Activated T-cell treated with anti-CD3 and anti-CD28 coated beads, Interleukin-2, amount 50 U/mL, for 24 hours (primary cell): Measurements from ENCODE around the gene ACAD8.
"Not testable (repeated sequence)": the region's sequence is repeated elsewhere in the genome, so short reads cannot be mapped to it uniquely, and the experiment has no call there.

ENCODE experiments used
- DNase-seq: peaks from one replicate; pipeline ENCODE4 v3.0.0-alpha.2; 2020
- H3K27ac Mint-ChIP-seq: 2 replicates; pipeline ENCODE4 v1.8.0; 2020; ENCODE audit warnings: mild to moderate bottlenecking, mixed read lengths
- H3K27me3 Mint-ChIP-seq: 2 replicates; pipeline ENCODE4 v1.8.0; 2020; ENCODE audit warnings: mixed read lengths
- H3K36me3 Mint-ChIP-seq: 2 replicates; pipeline ENCODE4 v1.8.0; 2020; ENCODE audit warnings: low read depth, mixed read lengths
- H3K4me1 Mint-ChIP-seq: 2 replicates; pipeline ENCODE4 v1.8.0; 2020; ENCODE audit warnings: low read depth, mixed read lengths
- H3K4me3 Mint-ChIP-seq: 2 replicates; pipeline ENCODE4 v1.8.0; 2020; ENCODE audit warnings: mild to moderate bottlenecking, moderate library complexity, mixed read lengths
- H3K9me3 Mint-ChIP-seq: 2 replicates; pipeline ENCODE4 v1.8.0; 2020; ENCODE audit warnings: mixed read lengths

Gene ACAD8

GRCh38 chr11:134284349-134284748, 31.0 kb downstream of the ACAD8 start:
- not testable (repeated sequence) for H3K36me3 Mint-ChIP-seq, H3K4me1 Mint-ChIP-seq, H3K27ac Mint-ChIP-seq, H3K4me3 Mint-ChIP-seq, H3K9me3 Mint-ChIP-seq, H3K27me3 Mint-ChIP-seq, DNase-seq

DNA sequence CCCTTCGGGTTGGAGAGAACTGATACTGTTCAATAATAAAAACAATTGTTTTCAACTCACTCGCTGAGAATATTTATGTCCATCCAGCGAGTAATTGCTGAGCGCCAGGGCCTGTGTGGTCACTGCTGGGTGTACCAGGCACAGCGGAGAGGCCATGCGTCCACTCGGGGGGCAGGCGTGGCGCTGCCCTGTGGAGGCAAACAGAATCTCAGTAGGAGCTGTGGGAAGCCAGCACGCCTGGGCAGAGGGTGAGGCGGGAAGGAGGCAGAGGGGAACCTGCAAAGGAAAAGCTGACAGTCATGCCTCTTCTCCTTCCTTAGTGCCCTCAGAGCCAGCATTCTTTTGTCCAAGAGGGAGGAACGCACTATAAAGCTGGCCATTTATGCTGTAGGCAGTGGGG, 34.2 kb downstream of the ACAD8 start:
- Mint-ChIP-seq H3K9me3 (no peaks in the 10 kb centered on the region), H3K27ac (no peak overlapping the region), H3K36me3 (peaks cover 7% of the 10 kb centered on the region), H3K4me3 (no peak overlapping the region), H3K4me1 (no peaks in the 10 kb centered on the region), H3K27me3 (peaks cover under 1% of the 10 kb centered on the region)
- no peak for DNase-seq

- no peaks in the 10 kb centered on the region for H3K27me3 Mint-ChIP-seq
- peaks cover 7% of the 10 kb centered on the region for H3K36me3 Mint-ChIP-seq
- no peak for DNase-seq
- no peaks in the 10 kb centered on the region for H3K4me1 Mint-ChIP-seq
- H3K9me3 Mint-ChIP-seq = no peaks in the 10 kb centered on the region
- no peak overlapping the region for H3K4me3 Mint-ChIP-seq
- H3K27ac Mint-ChIP-seq = no peak overlapping the region
Measured at GRCh38 chr11:134288486-134288885, 35.1 kb downstream of the ACAD8 start.

GRCh38 chr11:134289167-134289566, 35.8 kb downstream of the ACAD8 start:
- DNase-seq = no peak
- Mint-ChIP-seq H3K27ac (no peak overlapping the region), H3K4me3 (no peak overlapping the region), H3K9me3 (no peaks in the 10 kb centered on the region), H3K27me3 (no peaks in the 10 kb centered on the region), H3K4me1 (no peaks in the 10 kb centered on the region), H3K36me3 (peaks cover under 1% of the 10 kb centered on the region)

GRCh38 chr11:134289789-134290188, 36.4 kb downstream of the ACAD8 start:
- Mint-ChIP-seq H3K36me3 (no peaks in the 10 kb centered on the region), H3K4me3 (no peak overlapping the region), H3K27ac (no peak overlapping the region), H3K9me3 (no peaks in the 10 kb centered on the region), H3K4me1 (no peaks in the 10 kb centered on the region), H3K27me3 (no peaks in the 10 kb centered on the region)
- no peak for DNase-seq

GRCh38 chr11:134290646-134291045, 37.3 kb downstream of the ACAD8 start:
- no peaks in the 10 kb centered on the region for H3K4me1 Mint-ChIP-seq
- H3K36me3 Mint-ChIP-seq = no peaks in the 10 kb centered on the region
- H3K4me3 Mint-ChIP-seq = no peak overlapping the region
- no peaks in the 10 kb centered on the region for H3K9me3 Mint-ChIP-seq
- DNase-seq = no peak
- no peaks in the 10 kb centered on the region for H3K27me3 Mint-ChIP-seq
- no peak overlapping the region for H3K27ac Mint-ChIP-seq

GRCh38 chr11:134291196-134291595, 37.8 kb downstream of the ACAD8 start:
- Mint-ChIP-seq H3K27me3 (no peaks in the 10 kb centered on the region), H3K4me1 (no peaks in the 10 kb centered on the region), H3K27ac (no peak overlapping the region), H3K9me3 (no peaks in the 10 kb centered on the region), H3K36me3 (no peaks in the 10 kb centered on the region), H3K4me3 (no peak overlapping the region)
- DNase-seq = no peak

GRCh38 chr11:134292661-134293060, 39.3 kb downstream of the ACAD8 start:
- Mint-ChIP-seq H3K27me3 (no peaks in the 10 kb centered on the region), H3K27ac (no peak overlapping the region), H3K36me3 (no peaks in the 10 kb centered on the region), H3K9me3 (no peaks in the 10 kb centered on the region), H3K4me1 (no peaks in the 10 kb centered on the region), H3K4me3 (no peak overlapping the region)
- no peak for DNase-seq

DNA sequence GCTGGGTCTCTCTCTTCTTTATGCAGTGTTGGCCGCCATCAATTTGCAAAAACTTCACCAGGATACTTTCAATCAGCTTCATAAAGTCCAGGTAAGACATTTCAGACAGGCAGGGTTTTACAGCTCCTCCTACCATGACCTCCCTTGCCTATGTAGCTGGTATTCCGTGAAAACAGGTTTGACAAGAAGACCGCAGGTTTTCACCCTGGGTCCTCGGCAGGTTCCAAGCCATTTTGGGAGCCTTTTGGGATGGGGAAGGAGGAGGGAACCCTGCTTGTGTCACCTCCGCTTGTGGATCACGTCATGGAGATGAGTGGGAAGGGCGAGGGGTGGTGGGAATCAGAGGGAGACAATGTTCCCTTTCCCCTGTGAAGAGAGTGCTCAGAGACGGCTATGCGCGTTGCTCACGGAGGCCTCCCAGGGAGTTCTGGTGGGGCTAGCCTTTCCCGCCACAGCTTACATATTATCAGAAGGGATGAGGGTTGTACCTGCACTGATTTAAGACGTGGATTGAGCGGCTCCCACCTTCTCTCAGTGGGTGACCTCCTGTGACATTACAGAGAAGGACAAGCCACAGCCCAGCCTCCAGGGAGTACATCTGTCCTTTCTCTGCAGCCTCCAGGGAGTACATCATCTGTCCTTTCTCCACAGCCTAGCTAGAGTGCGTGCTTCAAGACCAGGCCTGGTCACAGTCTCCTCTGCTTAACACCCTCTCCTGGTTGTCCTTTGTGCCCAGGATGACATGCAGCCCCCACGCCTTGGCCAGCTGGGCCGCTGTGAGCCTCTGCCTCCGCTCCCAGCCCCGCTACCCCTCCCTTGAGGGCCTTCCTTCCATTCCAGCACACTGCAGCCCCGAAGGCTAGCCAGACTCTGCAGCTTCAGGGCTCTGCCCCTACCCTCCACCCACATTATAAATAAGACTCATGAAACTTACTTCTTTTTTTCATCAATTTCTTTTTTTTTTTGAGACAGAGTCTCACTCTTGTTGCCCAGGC, 40.0 kb downstream of the ACAD8 start:
- Mint-ChIP-seq H3K9me3 (no peaks in the 10 kb centered on the region), H3K36me3 (no peaks in the 10 kb centered on the region), H3K4me1 (no peaks in the 10 kb centered on the region), H3K4me3 (no peak overlapping the region), H3K27ac (no peak overlapping the region), H3K27me3 (no peaks in the 10 kb centered on the region)
- no peak for DNase-seq

GRCh38 chr11:134294664-134295063, 41.3 kb downstream of the ACAD8 start:
- Mint-ChIP-seq H3K36me3 (no peaks in the 10 kb centered on the region), H3K4me3 (no peak overlapping the region), H3K27ac (no peak overlapping the region), H3K4me1 (no peaks in the 10 kb centered on the region), H3K9me3 (no peaks in the 10 kb centered on the region), H3K27me3 (no peaks in the 10 kb centered on the region)
- DNase-seq = no peak

DNA sequence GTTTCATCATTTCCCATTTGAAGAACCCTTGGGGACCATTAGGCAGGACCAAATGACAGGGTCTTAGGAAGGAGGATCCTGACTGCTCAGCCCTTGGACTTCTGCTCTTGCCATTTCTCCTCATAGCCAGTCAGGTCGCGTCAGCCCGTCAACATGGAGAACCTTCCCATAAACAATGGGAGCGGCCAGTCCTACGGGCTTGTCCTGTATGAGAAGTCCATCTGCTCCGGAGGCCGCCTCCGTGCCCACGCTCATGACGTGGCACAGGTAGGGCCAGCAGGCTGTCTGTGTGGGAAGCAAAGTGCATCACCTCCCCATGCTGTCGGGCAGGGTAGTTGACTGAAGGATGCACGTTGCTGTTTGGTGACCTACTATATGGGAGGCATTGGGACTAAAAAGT, 58.9 kb downstream of the ACAD8 start:
- peaks cover 4% of the 10 kb centered on the region for H3K36me3 Mint-ChIP-seq
- no peak for DNase-seq
- no peaks in the 10 kb centered on the region for H3K27me3 Mint-ChIP-seq
- no peaks in the 10 kb centered on the region for H3K4me1 Mint-ChIP-seq
- H3K27ac Mint-ChIP-seq = no peak overlapping the region
- H3K9me3 Mint-ChIP-seq = peaks cover 7% of the 10 kb centered on the region
- H3K4me3 Mint-ChIP-seq = no peak overlapping the region

DNA sequence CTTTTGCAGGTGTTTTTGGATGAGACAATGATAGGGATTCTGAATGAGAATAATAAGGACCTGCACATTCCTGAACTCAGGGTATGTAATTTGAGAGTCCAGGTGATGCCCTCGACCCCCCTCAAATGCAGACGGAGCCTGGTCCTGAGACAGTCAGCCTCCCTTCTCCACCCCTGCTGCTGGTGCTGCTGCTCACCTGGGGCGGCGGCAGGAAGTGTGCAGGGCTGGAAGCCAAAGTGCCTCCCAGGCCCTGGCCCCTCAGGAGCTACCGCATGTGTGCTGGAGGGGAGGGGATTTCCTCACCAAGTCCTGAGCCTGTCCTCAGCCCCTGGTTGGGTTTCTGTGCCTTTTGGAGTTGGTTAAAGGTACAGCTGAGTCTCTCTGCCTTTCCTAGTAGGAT, 59.4 kb downstream of the ACAD8 start:
- H3K36me3 Mint-ChIP-seq = peaks cover 4% of the 10 kb centered on the region
- DNase-seq = no peak
- H3K9me3 Mint-ChIP-seq = peaks cover 8% of the 10 kb centered on the region
- no peaks in the 10 kb centered on the region for H3K4me1 Mint-ChIP-seq
- no peaks in the 10 kb centered on the region for H3K27me3 Mint-ChIP-seq
- no peak overlapping the region for H3K4me3 Mint-ChIP-seq
- H3K27ac Mint-ChIP-seq = no peak overlapping the region

- no peak overlapping the region for H3K4me3 Mint-ChIP-seq
- H3K9me3 Mint-ChIP-seq = peaks cover 11% of the 10 kb centered on the region
- DNase-seq = no peak
Measured at GRCh38 chr11:134313379-134313778, 60.0 kb downstream of the ACAD8 start.

DNA sequence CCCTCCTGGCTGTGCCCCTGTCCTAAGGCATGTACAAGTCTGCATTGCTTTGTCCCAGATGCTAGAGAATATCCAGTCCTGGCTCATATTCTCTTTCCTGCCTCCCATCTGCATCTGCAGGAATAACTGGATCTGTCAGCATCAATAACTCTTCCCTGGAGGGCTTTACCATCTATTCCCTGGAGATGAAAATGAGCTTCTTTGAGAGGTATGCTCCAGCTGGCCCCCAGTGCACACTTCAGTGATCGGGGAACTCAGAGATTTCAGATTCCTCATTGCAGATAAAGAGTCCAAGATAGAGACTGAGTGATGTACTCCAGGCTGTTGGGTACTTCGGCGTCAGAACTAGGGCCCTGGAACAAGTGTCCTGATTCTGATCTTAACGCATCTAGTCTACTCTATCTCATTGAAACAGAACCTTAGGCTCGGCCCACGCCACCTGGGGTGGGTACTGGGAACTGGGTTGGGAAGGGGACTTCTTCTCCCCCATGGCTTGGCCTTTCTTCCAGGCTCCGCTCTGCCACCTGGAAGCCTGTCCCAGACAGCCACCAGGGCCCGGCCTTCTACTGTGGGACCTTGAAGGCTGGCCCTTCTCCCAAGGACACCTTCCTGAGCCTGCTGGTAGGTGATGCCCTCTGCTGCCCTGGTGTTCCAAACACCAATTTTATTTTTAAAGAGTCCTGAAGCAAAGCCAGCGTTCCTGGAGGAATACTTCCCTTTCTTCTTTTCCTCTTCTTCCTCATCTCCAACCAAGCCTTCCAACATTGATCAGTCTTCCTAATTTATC, 60.6 kb downstream of the ACAD8 start:
- H3K36me3 Mint-ChIP-seq = peaks cover 8% of the 10 kb centered on the region
- H3K27ac Mint-ChIP-seq = no peak overlapping the region
- DNase-seq = no peak
- H3K4me3 Mint-ChIP-seq = no peak overlapping the region
- peaks cover 11% of the 10 kb centered on the region for H3K9me3 Mint-ChIP-seq
- H3K27me3 Mint-ChIP-seq = no peaks in the 10 kb centered on the region
- H3K4me1 Mint-ChIP-seq = no peaks in the 10 kb centered on the region

More at GRCh38 chr11:134313379-134313778, 60.0 kb downstream of the ACAD8 start:
- no peak overlapping the region for H3K27ac Mint-ChIP-seq
- H3K4me1 Mint-ChIP-seq = no peaks in the 10 kb centered on the region
- no peaks in the 10 kb centered on the region for H3K27me3 Mint-ChIP-seq
- H3K36me3 Mint-ChIP-seq = peaks cover 4% of the 10 kb centered on the region
